NCI-H2196 treated with DMSO at 0.1 percent for 48 hours (cell line): ENCODE measurements around the gene PAX7.

ENCODE experiments used
- DNase-seq: peaks from one replicate; lab custom pipeline; 2025; ENCODE audit not compliant: unreplicated experiment; lab: John Stamatoyannopoulos, UW

PAX7 gene

GRCh38 chr1:18789246-18789645 lies 158.6 kb downstream of the PAX7 start:
- no peak for DNase-seq

- no peak for DNase-seq
Measured at GRCh38 chr1:18792747-18793146, 162.1 kb downstream of the PAX7 start.

- no peak for DNase-seq
Measured at GRCh38 chr1:18793164-18793563, 162.5 kb downstream of the PAX7 start.

- peak; percentile 41 for DNase-seq
Measured at GRCh38 chr1:18794051-18794450, 163.4 kb downstream of the PAX7 start.

- no peak for DNase-seq
Measured at GRCh38 chr1:18794561-18794960, 163.9 kb downstream of the PAX7 start.

- DNase-seq, result no peak
Measured at GRCh38 chr1:18795002-18795689, 164.5 kb downstream of the PAX7 start.

GRCh38 chr1:18796950-18797349 lies 166.3 kb downstream of the PAX7 start:
- no peak for DNase-seq
